GM19238 (cell line): ENCODE measurements around the gene COL25A1.

Experiments
- DNase-seq: peaks from one replicate; pipeline ENCODE4 v3.0.0; 2011; ENCODE audit warnings: low spot score; ENCODE audit not compliant: insufficient read length

Gene COL25A1

GRCh38 chr4:108920395-108921087, 381.9 kb downstream of the COL25A1 start:
- DNase-seq = no peak

- no peak for DNase-seq
These were observed 383.1 kb downstream of the COL25A1 start for GRCh38 chr4:108919226-108919893.

- DNase-seq = no peak
These were observed 385.2 kb downstream of the COL25A1 start for GRCh38 chr4:108917255-108917654.

- DNase-seq = no peak
These were observed 385.8 kb downstream of the COL25A1 start for GRCh38 chr4:108916638-108917037.

GRCh38 chr4:108906866-108907367, 395.5 kb downstream of the COL25A1 start:
- DNase-seq = no peak

GRCh38 chr4:108906006-108906405, 396.5 kb downstream of the COL25A1 start:
- no peak for DNase-seq

GRCh38 chr4:108903464-108904221, 398.8 kb downstream of the COL25A1 start:
- no peak for DNase-seq

- DNase-seq = no peak
These were observed 399.7 kb downstream of the COL25A1 start for GRCh38 chr4:108902769-108903168.

GRCh38 chr4:108901291-108901690, 401.2 kb downstream of the COL25A1 start:
- DNase-seq = no peak

GRCh38 chr4:108900018-108900580, 402.4 kb downstream of the COL25A1 start:
- DNase-seq = no peak

- no peak for DNase-seq
These were observed 409.0 kb downstream of the COL25A1 start for GRCh38 chr4:108893468-108893867.

- DNase-seq = no peak
These were observed 410.4 kb downstream of the COL25A1 start for GRCh38 chr4:108891896-108892590.

- DNase-seq = no peak
These were observed 412.0 kb downstream of the COL25A1 start for GRCh38 chr4:108890484-108890881.

- DNase-seq = no peak
These were observed 412.6 kb downstream of the COL25A1 start for GRCh38 chr4:108889696-108890483.

- DNase-seq = no peak
These were observed 413.7 kb downstream of the COL25A1 start for GRCh38 chr4:108888769-108889168.

GRCh38 chr4:108887034-108887433, 415.4 kb downstream of the COL25A1 start:
- DNase-seq = no peak

GRCh38 chr4:108885211-108885610, 417.2 kb downstream of the COL25A1 start:
- DNase-seq = no peak

- no peak for DNase-seq
These were observed 417.9 kb downstream of the COL25A1 start for GRCh38 chr4:108884596-108884995.

- no peak for DNase-seq
These were observed 420.5 kb downstream of the COL25A1 start for GRCh38 chr4:108881986-108882385.

- DNase-seq = no peak
These were observed 421.3 kb downstream of the COL25A1 start for GRCh38 chr4:108881190-108881589.
